ENCODE data around the gene SHROOM3. TPM values are rescaled to one million over a fixed set of nuclear protein-coding genes. Genes with fewer than 3 reads are reported as not detected.

The SHROOM3 gene
- total and polyA plus RNA-seq, 4 donors: 4.7 to 25.8 (median 8.7) TPM

GRCh38 chr4:76563454-76564122 is 128.6 kb downstream of the SHROOM3 start:
- H3K4me1 ChIP-seq (ENCODE audit: control insufficient read depth in 4 of 4, insufficient read depth in 4 of 4, low read length in 3 of 4): peaks cover 0 to 14% (median 7%) of the 10 kb centered on the region in 4 donors
- TF ChIP-seq HNF4G (IDR thresholded peaks at IDR 0.05) (no peak), EGR1 (IDR thresholded peaks at IDR 0.05; ENCODE audit: low read depth in 2 of 2) (peak in 1 of 2 donors; percentile 39), GABPA (IDR thresholded peaks at IDR 0.05 in 1 of 2, conservative IDR thresholded peaks at IDR 0.05 in 1 of 2) (no peak), JUND (IDR thresholded peaks at IDR 0.05) (peak in 1 of 2 donors; percentile 71), RAD21 (IDR thresholded peaks at IDR 0.05) (peak; percentile 70 to 78), RXRA (IDR thresholded peaks at IDR 0.05) (peak; percentile 94 to 97), ATF3 (IDR thresholded peaks at IDR 0.05) (peak; percentile 62), FOXA1 (IDR thresholded peaks at IDR 0.05) (no peak), ZBTB33 (IDR thresholded peaks at IDR 0.05) (peak; percentile 63), REST (IDR thresholded peaks at IDR 0.05) (peak; percentile 19), MAX (IDR thresholded peaks at IDR 0.05) (peak; percentile 61), CTCF (IDR thresholded peaks at IDR 0.05; ENCODE audit: low read depth, low read length, missing input control) (no peak), FOXA2 (IDR thresholded peaks at IDR 0.05) (peak; percentile 23), TAF1 (conservative IDR thresholded peaks at IDR 0.05) (no peak), HNF4A (conservative IDR thresholded peaks at IDR 0.05) (peak; percentile 70 to 72), YY1 (IDR thresholded peaks at IDR 0.05) (peak; percentile 62), SP1 (IDR thresholded peaks at IDR 0.05) (peak; percentile 94), NR2F2 (IDR thresholded peaks at IDR 0.05) (peak; percentile 41)
- H3K27ac ChIP-seq (ENCODE audit: low read depth in 1 of 2, low read length in 2 of 2): peak overlapping the region; percentile 68 to 80
- DNase-seq (ENCODE audit: low spot score): no peak
- peaks cover 2 to 6% (median 4%) of the 10 kb centered on the region in 4 donors for H3K36me3 ChIP-seq (ENCODE audit: control insufficient read depth in 4 of 4, insufficient read depth in 3 of 4, low read depth in 1 of 4, low read length in 3 of 4)
- H3K27me3 ChIP-seq (ENCODE audit: control insufficient read depth in 4 of 4, insufficient read depth in 4 of 4, low read length in 3 of 4): no peaks in the 10 kb centered on the region
- H3K9me3 ChIP-seq (ENCODE audit: control insufficient read depth in 4 of 4, low read length in 3 of 4): no peaks in the 10 kb centered on the region
- no peak overlapping the region for H3K4me3 ChIP-seq (ENCODE audit: low read depth in 1 of 3, low read length in 3 of 3)
- 72% methylated on average over 7 of the region's 7 CpGs for WGBS
- no peak overlapping the region for H3K9ac ChIP-seq (ENCODE audit: low read depth in 1 of 2, low read length in 2 of 2)

Data from liver (tissue), 9 donors.